ENCODE data around the gene TEP1.

GRCh38 chr14:20377171-20377570, 36.1 kb downstream of the TEP1 start:
- no peak for TF ChIP-seq CTCF (IDR thresholded peaks at IDR 0.05)
- no peak for TF ChIP-seq POLR2A (IDR thresholded peaks at IDR 0.05)
